GM21381 (cell line): ENCODE results near the gene CTIF.
"Not testable (repeated sequence)": the region's sequence is repeated elsewhere in the genome, so short reads cannot be mapped to it uniquely, and the experiment has no call there.

Source experiments
- ATAC-seq: cut with Tn5 transposase; IDR thresholded peaks from one replicate; pipeline ENCODE4 v1.9.1; 2021; ENCODE audit warnings: mild to moderate bottlenecking, moderate library complexity; ENCODE audit not compliant: unreplicated experiment

CTIF gene

GRCh38 chr18:48855422-48856377 lies 316.9 kb downstream of the CTIF start:
- ATAC-seq, result no peak

GRCh38 chr18:48857023-48857694 lies 318.3 kb downstream of the CTIF start:
- no peak for ATAC-seq

- ATAC-seq, result no peak
Measured at GRCh38 chr18:48858676-48859075, 319.8 kb downstream of the CTIF start.

- ATAC-seq, result no peak
Measured at GRCh38 chr18:48859311-48860268, 320.8 kb downstream of the CTIF start.

- ATAC-seq, result no peak
Measured at GRCh38 chr18:48860269-48861180, 321.7 kb downstream of the CTIF start.

- no peak for ATAC-seq
Measured at GRCh38 chr18:48861181-48861708, 322.4 kb downstream of the CTIF start.

GRCh38 chr18:48862132-48862531 lies 323.3 kb downstream of the CTIF start:
- no peak for ATAC-seq

GRCh38 chr18:48862678-48863270 lies 323.9 kb downstream of the CTIF start:
- ATAC-seq, result no peak

GRCh38 chr18:48863432-48864065 lies 324.7 kb downstream of the CTIF start:
- ATAC-seq, result no peak

GRCh38 chr18:48864876-48865275 lies 326.0 kb downstream of the CTIF start:
- no peak for ATAC-seq

- no peak for ATAC-seq
Measured at GRCh38 chr18:48866028-48866733, 327.4 kb downstream of the CTIF start.

- no peak for ATAC-seq
Measured at GRCh38 chr18:48866856-48867255, 328.0 kb downstream of the CTIF start.

GRCh38 chr18:48867978-48868377 lies 329.1 kb downstream of the CTIF start:
- ATAC-seq, result no peak

GRCh38 chr18:48868468-48869466 lies 329.9 kb downstream of the CTIF start:
- ATAC-seq, result peak; percentile 81

- no peak for ATAC-seq
Measured at GRCh38 chr18:48869591-48869990, 330.8 kb downstream of the CTIF start.

GRCh38 chr18:48870926-48871325 lies 332.1 kb downstream of the CTIF start:
- ATAC-seq, result not testable (repeated sequence)
